Caco-2 (cell line): ENCODE measurements around the gene SERPINB12. TPM values are rescaled to one million over a fixed set of nuclear protein-coding genes. Genes with fewer than 3 reads are reported as not detected.

Experiments
- BruUV-seq: library from RNA; stranded (reverse); fragments of 400-500 nt; replicated peaks from 2 replicates; lab custom pipeline; 2021; lab: Mats Ljungman, UMichigan
- CTCF ChIA-PET: fragments of 300-600 bp; sonication (Branson Sonifier 250); formaldehyde crosslinking; loops from one replicate; lab custom pipeline; 2022; ENCODE audit warnings: antibody characterized with exemption; lab: Charles Lee
- POLR2A ChIA-PET: fragments of 300-600 bp; sonication (Branson Sonifier 250); formaldehyde crosslinking; loops from one replicate; lab custom pipeline; 2022; ENCODE audit warnings: antibody characterized with exemption; lab: Charles Lee
- DNase-seq, 2 experiments: peaks; one replicate each; pipeline versions ENCODE4 v3.0.0 to v3.0.0-alpha.2; 2020 to 2022
- H3K27me3 ChIP-seq: replicated peaks from 2 replicates; pipeline ENCODE4 v1.6.0; 2011; ENCODE audit warnings: low read length; ENCODE audit not compliant: control insufficient read depth, insufficient read depth
- H3K36me3 ChIP-seq: 2 replicates; pipeline ENCODE4 v1.5.1; 2011; ENCODE audit warnings: low read length; ENCODE audit not compliant: control insufficient read depth, insufficient read depth
- H3K4me1 ChIP-seq: fragments of 250-450 bp; sonication (Bioruptor Pico); 2 replicates; pipeline ENCODE4 v1.5.1; 2020; ENCODE audit warnings: mild to moderate bottlenecking
- H3K4me3 ChIP-seq: 2 replicates; pipeline ENCODE4 v1.5.1; 2011; ENCODE audit warnings: low read depth, mild to moderate bottlenecking, control low read depth, low read length
- H3K9me3 ChIP-seq: fragments of 250-450 bp; sonication (Bioruptor Pico); 2 replicates; pipeline ENCODE4 v1.5.1; 2020; ENCODE audit warnings: mild to moderate bottlenecking, moderate library complexity
- H3K27ac Mint-ChIP-seq: one replicate; pipeline ENCODE4 v1.8.0; 2022; ENCODE audit warnings: mixed read lengths; ENCODE audit not compliant: unreplicated experiment
- H3K27me3 Mint-ChIP-seq: one replicate; pipeline ENCODE4 v1.8.0; 2022; ENCODE audit warnings: mixed read lengths; ENCODE audit not compliant: insufficient read depth, unreplicated experiment
- H3K36me3 Mint-ChIP-seq: one replicate; pipeline ENCODE4 v1.8.0; 2022; ENCODE audit warnings: mild to moderate bottlenecking, mixed read lengths; ENCODE audit not compliant: insufficient read depth, unreplicated experiment
- H3K4me1 Mint-ChIP-seq: one replicate; pipeline ENCODE4 v1.8.0; 2022; ENCODE audit warnings: low read depth, mixed read lengths; ENCODE audit not compliant: unreplicated experiment
- H3K4me3 Mint-ChIP-seq: one replicate; pipeline ENCODE4 v1.8.0; 2022; ENCODE audit warnings: mild to moderate bottlenecking, moderate library complexity, mixed read lengths; ENCODE audit not compliant: unreplicated experiment
- H3K9me3 Mint-ChIP-seq: one replicate; pipeline ENCODE4 v1.8.0; 2022; ENCODE audit warnings: mixed read lengths; ENCODE audit not compliant: unreplicated experiment
- CTCF ChIP-seq, 2 experiments: fragments of 200-600 bp in 1 of 2; IDR thresholded peaks; 1 replicate in 1 of 2; 2 replicates in 1 of 2; pipeline versions ENCODE4 v1.5.1 to v1.8.0; 2011 to 2022; ENCODE audit warnings: antibody characterized with exemption in 1 of 2, control low read depth in 1 of 2, inconsistent platforms in 1 of 2, low read depth in 1 of 2, low read length in 1 of 2, mild to moderate bottlenecking in 1 of 2, moderate library complexity in 1 of 2; ENCODE audit not compliant: insufficient read depth in 1 of 2, severe bottlenecking in 1 of 2, unreplicated experiment in 1 of 2
- intact Hi-C: fragments of 100-400 bp; cut with micrococcal nuclease; formaldehyde crosslinking; loops from one replicate; pipeline ENCODE4 v1.10.0; 2022; ENCODE audit not compliant: unreplicated experiment
- total RNA-seq: library from RNA; stranded (reverse); gene quantifications from 2 replicates; pipeline ENCODE4 v1.2.3, GENCODE V29; 2022

Gene SERPINB12
- total RNA-seq, 1 experiment from 2014 or later = not detected

GRCh38 chr18:63553081-63553480 lies 10.9 kb downstream of the SERPINB12 start:
- ChIA-PET CTCF (no interaction called here), POLR2A (no interaction called here)
- Histone ChIP-seq H3K4me3 (no peak overlapping the region), H3K27me3 (no peaks in the 10 kb centered on the region), H3K9me3 (no peaks in the 10 kb centered on the region), H3K4me1 (no peaks in the 10 kb centered on the region), H3K36me3 (no peaks in the 10 kb centered on the region)
- H3K4me1 Mint-ChIP-seq = no peaks in the 10 kb centered on the region
- no peak overlapping the region for H3K27ac Mint-ChIP-seq
- no peak for DNase-seq
- H3K36me3 Mint-ChIP-seq = no peaks in the 10 kb centered on the region
- no peak overlapping the region for H3K4me3 Mint-ChIP-seq
- no TSS peak for BruUV-seq
- H3K9me3 Mint-ChIP-seq = no peaks in the 10 kb centered on the region
- TF ChIP-seq CTCF (IDR thresholded peaks at IDR 0.05; ENCODE audit: insufficient read depth in 1 of 2, low read depth in 1 of 2, low read length in 1 of 2, severe bottlenecking in 1 of 2, unreplicated experiment in 1 of 2) = no peak
- H3K27me3 Mint-ChIP-seq = no peaks in the 10 kb centered on the region
- intact Hi-C loops = no loop called here

GRCh38 chr18:63559567-63560491 lies 17.7 kb downstream of the SERPINB12 start:
- Mint-ChIP-seq H3K4me1 (no peaks in the 10 kb centered on the region), H3K36me3 (no peaks in the 10 kb centered on the region), H3K27ac (no peak overlapping the region), H3K4me3 (no peak overlapping the region), H3K9me3 (no peaks in the 10 kb centered on the region), H3K27me3 (no peaks in the 10 kb centered on the region)
- TF ChIP-seq CTCF (IDR thresholded peaks at IDR 0.05; ENCODE audit: insufficient read depth in 1 of 2, low read depth in 1 of 2, low read length in 1 of 2, severe bottlenecking in 1 of 2, unreplicated experiment in 1 of 2) = no peak
- intact Hi-C loops = no loop called here
- no peaks in the 10 kb centered on the region for H3K4me1 ChIP-seq
- no peak overlapping the region for H3K4me3 ChIP-seq
- no peaks in the 10 kb centered on the region for H3K36me3 ChIP-seq
- ChIA-PET POLR2A (no interaction called here), CTCF (no interaction called here)
- H3K9me3 ChIP-seq = no peaks in the 10 kb centered on the region
- H3K27me3 ChIP-seq = no peaks in the 10 kb centered on the region
- no TSS peak for BruUV-seq
- DNase-seq = no peak

GRCh38 chr18:63562284-63562683 lies 20.1 kb downstream of the SERPINB12 start:
- intact Hi-C loops = no loop called here
- CTCF ChIA-PET = no interaction called here
- H3K4me3 Mint-ChIP-seq = no peak overlapping the region
- H3K4me1 ChIP-seq = no peaks in the 10 kb centered on the region
- no peaks in the 10 kb centered on the region for H3K27me3 Mint-ChIP-seq
- H3K9me3 Mint-ChIP-seq = no peaks in the 10 kb centered on the region
- no peak overlapping the region for H3K27ac Mint-ChIP-seq
- no peaks in the 10 kb centered on the region for H3K4me1 Mint-ChIP-seq
- no peak overlapping the region for H3K4me3 ChIP-seq
- no peaks in the 10 kb centered on the region for H3K27me3 ChIP-seq
- no peak for DNase-seq
- POLR2A ChIA-PET = no interaction called here
- no TSS peak for BruUV-seq
- H3K36me3 ChIP-seq = no peaks in the 10 kb centered on the region
- no peaks in the 10 kb centered on the region for H3K36me3 Mint-ChIP-seq
- no peak for TF ChIP-seq CTCF (IDR thresholded peaks at IDR 0.05; ENCODE audit: insufficient read depth in 1 of 2, low read depth in 1 of 2, low read length in 1 of 2, severe bottlenecking in 1 of 2, unreplicated experiment in 1 of 2)
- no peaks in the 10 kb centered on the region for H3K9me3 ChIP-seq
